ENCODE measurements around the gene AAMP.

The AAMP gene

GRCh38 chr2:218244204-218244603 lies 25.7 kb downstream of the AAMP start:
- H3K36me3 ChIP-seq: peaks cover 100% of the 10 kb centered on the region
- H3K9me3 ChIP-seq: no peaks in the 10 kb centered on the region
- no peak overlapping the region for H3K4me3 ChIP-seq (ENCODE audit: low read depth in 1 of 2, low read length in 1 of 2)
- H3K4me1 ChIP-seq (ENCODE audit: control insufficient read depth in 1 of 2, insufficient read depth in 1 of 2, low read depth in 1 of 2, low read length in 1 of 2): no peaks in the 10 kb centered on the region
- no peaks in the 10 kb centered on the region for H3K27me3 ChIP-seq
- no peak overlapping the region for H3K27ac ChIP-seq
- TF ChIP-seq CTCF (IDR thresholded peaks at IDR 0.05): no peak

GRCh38 chr2:218238887-218239286 lies 31.1 kb downstream of the AAMP start:
- TF ChIP-seq CTCF (IDR thresholded peaks at IDR 0.05): no peak
- peaks cover 100% of the 10 kb centered on the region for H3K36me3 ChIP-seq
- no peaks in the 10 kb centered on the region for H3K27me3 ChIP-seq
- no peak overlapping the region for H3K4me3 ChIP-seq (ENCODE audit: low read depth in 1 of 2, low read length in 1 of 2)
- no peaks in the 10 kb centered on the region for H3K4me1 ChIP-seq (ENCODE audit: control insufficient read depth in 1 of 2, insufficient read depth in 1 of 2, low read depth in 1 of 2, low read length in 1 of 2)
- H3K9me3 ChIP-seq: no peaks in the 10 kb centered on the region
- H3K27ac ChIP-seq: no peak overlapping the region

- Histone ChIP-seq H3K36me3 (peaks cover 99% of the 10 kb centered on the region), H3K9me3 (no peaks in the 10 kb centered on the region), H3K4me3 (ENCODE audit: low read depth in 1 of 2, low read length in 1 of 2) (no peak overlapping the region), H3K4me1 (ENCODE audit: control insufficient read depth in 1 of 2, insufficient read depth in 1 of 2, low read depth in 1 of 2, low read length in 1 of 2) (peaks cover 0 to under 1% of the 10 kb centered on the region in 2 experiments), H3K27ac (no peak overlapping the region), H3K27me3 (no peaks in the 10 kb centered on the region)
- no peak for TF ChIP-seq CTCF (IDR thresholded peaks at IDR 0.05)
These were observed 33.1 kb downstream of the AAMP start for GRCh38 chr2:218236829-218237228.

- Histone ChIP-seq H3K36me3 (peaks cover 98% of the 10 kb centered on the region), H3K9me3 (no peaks in the 10 kb centered on the region), H3K27ac (peak overlapping the region; percentile 24)
These were observed 34.9 kb downstream of the AAMP start for GRCh38 chr2:218235017-218235416.

GRCh38 chr2:218234521-218234920 lies 35.4 kb downstream of the AAMP start:
- H3K9me3 ChIP-seq: no peaks in the 10 kb centered on the region
- no peak for TF ChIP-seq CTCF (IDR thresholded peaks at IDR 0.05)
- H3K27ac ChIP-seq: peak overlapping the region; percentile 24
- no peak overlapping the region for H3K4me3 ChIP-seq (ENCODE audit: low read depth in 1 of 2, low read length in 1 of 2)
- peaks cover 96% of the 10 kb centered on the region for H3K36me3 ChIP-seq
- peaks cover 21 to 24% of the 10 kb centered on the region in 2 experiments for H3K4me1 ChIP-seq (ENCODE audit: control insufficient read depth in 1 of 2, insufficient read depth in 1 of 2, low read depth in 1 of 2, low read length in 1 of 2)
- no peaks in the 10 kb centered on the region for H3K27me3 ChIP-seq

More at GRCh38 chr2:218235017-218235416, 34.9 kb downstream of the AAMP start:
- no peaks in the 10 kb centered on the region for H3K27me3 ChIP-seq
- TF ChIP-seq CTCF (IDR thresholded peaks at IDR 0.05): no peak
- H3K4me3 ChIP-seq (ENCODE audit: low read depth in 1 of 2, low read length in 1 of 2): no peak overlapping the region
- peaks cover 16 to 19% of the 10 kb centered on the region in 2 experiments for H3K4me1 ChIP-seq (ENCODE audit: control insufficient read depth in 1 of 2, insufficient read depth in 1 of 2, low read depth in 1 of 2, low read length in 1 of 2)

GRCh38 chr2:218233543-218233942 lies 36.4 kb downstream of the AAMP start:
- Histone ChIP-seq H3K36me3 (peaks cover 93% of the 10 kb centered on the region), H3K4me1 (ENCODE audit: control insufficient read depth in 1 of 2, insufficient read depth in 1 of 2, low read depth in 1 of 2, low read length in 1 of 2) (peaks cover 31 to 34% of the 10 kb centered on the region in 2 experiments), H3K4me3 (ENCODE audit: low read depth in 1 of 2, low read length in 1 of 2) (no peak overlapping the region), H3K27ac (peak overlapping the region; percentile 1), H3K9me3 (no peaks in the 10 kb centered on the region), H3K27me3 (no peaks in the 10 kb centered on the region)
- TF ChIP-seq CTCF (IDR thresholded peaks at IDR 0.05): no peak
